ENCODE measurements around the gene HOOK2. TPM values are rescaled to one million over a fixed set of nuclear protein-coding genes. Genes with fewer than 3 reads are reported as not detected.

Gene HOOK2
- total and polyA plus RNA-seq, 2 of the 13 experiments (the other 11 are each of a cell fraction or from before 2014, with no cell fraction given): 9.2 to 12.9 TPM

- TF ChIP-seq RERE (CRISPR knock-in tag; IDR thresholded peaks at IDR 0.05; ENCODE audit: low read depth) (no peak), PHF8 (CRISPR knock-in tag; IDR thresholded peaks at IDR 0.05) (peak; percentile 66), JDP2 (CRISPR knock-in tag; IDR thresholded peaks at IDR 0.05; ENCODE audit: borderline replicate concordance) (no peak), ZFP41 (CRISPR knock-in tag; IDR thresholded peaks at IDR 0.05; ENCODE audit: borderline replicate concordance) (no peak; the same call in 1 of the 2 replicates), GATAD1 (CRISPR knock-in tag; IDR thresholded peaks at IDR 0.05) (no peak), FUBP1 (CRISPR knock-in tag; IDR thresholded peaks at IDR 0.05; ENCODE audit: borderline replicate concordance) (no peak), HOXA9 (CRISPR knock-in tag; IDR thresholded peaks at IDR 0.05; ENCODE audit: borderline replicate concordance) (no peak), ZBED4 (CRISPR knock-in tag; IDR thresholded peaks at IDR 0.05; ENCODE audit: borderline replicate concordance) (0 out of 2 replicates have a peak, but pooled peaks have one; percentile 6), ZNF691 (CRISPR knock-in tag; IDR thresholded peaks at IDR 0.05; ENCODE audit: borderline replicate concordance, low read depth) (0 out of 2 replicates have a peak, but pooled peaks have one; percentile 56), TOE1 (CRISPR knock-in tag; IDR thresholded peaks at IDR 0.05) (no peak), EZH2 (conservative IDR thresholded peaks at IDR 0.05; ENCODE audit: low read depth, low read length) (no peak), ZNF367 (CRISPR knock-in tag; IDR thresholded peaks at IDR 0.05; ENCODE audit: borderline replicate concordance) (no peak), TAF15 (IDR thresholded peaks at IDR 0.05; ENCODE audit: low read depth, low read length, poor library complexity, severe bottlenecking) (peak; percentile 9), CBX1 (IDR thresholded peaks at IDR 0.05; ENCODE audit: low read depth) (peak; percentile 19), POLR2A (IDR thresholded peaks at IDR 0.05; ENCODE audit: insufficient read depth in 1 of 2, low read depth in 2 of 2, low read length in 2 of 2) (peak; percentile 49 to 81; a peak in 3 of 4 replicates), ZNF510 (CRISPR knock-in tag; IDR thresholded peaks at IDR 0.05; ENCODE audit: low read depth) (no peak)
Observed at GRCh38 chr19:12774588-12775555, at the start of gene HOOK2 (continued).

Measured in HepG2 (cell line).